T-cell (primary cell): ENCODE measurements around the gene ZBTB8A. TPM values are rescaled to one million over a fixed set of nuclear protein-coding genes. Genes with fewer than 3 reads are reported as not detected.
"Not testable (repeated sequence)": the region's sequence is repeated elsewhere in the genome, so short reads cannot be mapped to it uniquely, and the experiment has no call there.

Experiments used
- ATAC-seq, 4 experiments: fragments of 200-7000 bp in 3 of 4; fragments of 150-1000 bp in 1 of 4; cut with Tn5 transposase; replicated peaks in 1 of 4; 1 replicate in 3 of 4; 2 replicates in 1 of 4; pipeline ENCODE4 v1.10.0; 2021; ENCODE audit warnings: moderate library complexity in 3 of 4, mild to moderate bottlenecking in 2 of 4, moderate number of reproducible peaks in 1 of 4
- CTCF ChIA-PET, 2 donors: fragments of 300-600 bp; sonication (Branson Sonifier 250); formaldehyde crosslinking; loops; one replicate each; lab custom pipeline; 2022; ENCODE audit warnings: antibody characterized with exemption in 2 of 2; lab: Charles Lee
- POLR2A ChIA-PET, 2 donors: fragments of 300-600 bp; sonication (Branson Sonifier 250); formaldehyde crosslinking; loops; one replicate each; lab custom pipeline; 2022; ENCODE audit warnings: antibody characterized with exemption in 2 of 2; lab: Charles Lee
- DNase-seq, 35 experiments: peaks; one replicate each; pipeline versions ENCODE4 v3.0.0 to v3.0.0-alpha.2; 2013 to 2023
- H3K27ac ChIP-seq: one replicate; pipeline ENCODE4 v1.5.1; 2013; ENCODE audit warnings: low read length
- H3K27me3 ChIP-seq, 2 experiments: replicated peaks in 1 of 2; 1 replicate in 1 of 2; 2 replicates in 1 of 2; pipeline versions ENCODE4 v1.6.1 to v1.7.0; 2013; ENCODE audit warnings: low read length in 1 of 2, mixed read lengths in 1 of 2; ENCODE audit not compliant: control insufficient read depth in 2 of 2, insufficient read depth in 2 of 2; ENCODE audit errors: extremely low read depth in 1 of 2
- H3K36me3 ChIP-seq, 2 donors: 1 replicate in 1 of 2; 2 replicates in 1 of 2; pipeline versions ENCODE4 v1.6.1 to v1.7.0; 2013; ENCODE audit warnings: low read length in 1 of 2; ENCODE audit not compliant: control insufficient read depth in 2 of 2, insufficient read depth in 1 of 2; ENCODE audit errors: extremely low read depth in 1 of 2
- H3K4me1 ChIP-seq, 2 experiments: 1 replicate in 1 of 2; 2 replicates in 1 of 2; pipeline versions ENCODE4 v1.6.1 to v1.7.0; 2013; ENCODE audit warnings: low read length in 2 of 2, mixed read lengths in 1 of 2; ENCODE audit not compliant: insufficient read depth in 2 of 2, control insufficient read depth in 1 of 2; ENCODE audit errors: extremely low read depth in 1 of 2
- H3K4me3 ChIP-seq, 2 donors: 1 replicate in 1 of 2; 2 replicates in 1 of 2; pipeline versions ENCODE4 v1.5.1 to v1.7.0; 2013; ENCODE audit warnings: mild to moderate bottlenecking in 2 of 2, low read length in 1 of 2, moderate library complexity in 1 of 2; ENCODE audit not compliant: control insufficient read depth in 1 of 2; ENCODE audit errors: extremely low read depth in 1 of 2
- H3K9me3 ChIP-seq: 2 replicates; pipeline ENCODE4 v1.7.0; 2013
- H3K27ac Mint-ChIP-seq, 2 donors: one replicate each; pipeline ENCODE4 v1.8.0; 2020 to 2021; ENCODE audit warnings: mild to moderate bottlenecking in 2 of 2, mixed read lengths in 2 of 2
- H3K27me3 Mint-ChIP-seq, 2 donors: one replicate each; pipeline ENCODE4 v1.8.0; 2021 to 2022; ENCODE audit warnings: mixed read lengths in 2 of 2
- H3K36me3 Mint-ChIP-seq: one replicate; pipeline ENCODE4 v1.8.0; 2021; ENCODE audit warnings: mixed read lengths
- H3K4me1 Mint-ChIP-seq, 3 donors: one replicate each; pipeline ENCODE4 v1.8.0; 2020 to 2022; ENCODE audit warnings: mixed read lengths in 3 of 3, mild to moderate bottlenecking in 1 of 3
- H3K4me3 Mint-ChIP-seq, 3 donors: one replicate each; pipeline ENCODE4 v1.8.0; 2020 to 2022; ENCODE audit warnings: mild to moderate bottlenecking in 3 of 3, mixed read lengths in 3 of 3, moderate library complexity in 3 of 3
- H3K9me3 Mint-ChIP-seq, 3 donors: one replicate each; pipeline ENCODE4 v1.8.0; 2020 to 2022; ENCODE audit warnings: mixed read lengths in 3 of 3
- WGBS: methylation state at CpG from one replicate; pipeline ENCODE4 v1.1.5; 2013; ENCODE audit warnings: missing lambda C conversion rate; ENCODE audit not compliant: insufficient coverage; 5-methylcytosine and 5-hydroxymethylcytosine counted together
- total RNA-seq, 35 experiments: library from RNA in 6 of 35; stranded (reverse) in 6 of 35; fragments of 120-200 nt in 1 of 35; gene quantifications; one replicate each; pipeline versions ENCODE4 v1.2.1 to v1.2.4 and lab custom pipeline; 2013 to 2026

The ZBTB8A gene
- total RNA-seq, 5 donors from 2014 or later (not counting 1 experiment from before 2014, with no cell fraction given): 0.05 to 0.13 (median 0.11) TPM; not detected in 1

DNA sequence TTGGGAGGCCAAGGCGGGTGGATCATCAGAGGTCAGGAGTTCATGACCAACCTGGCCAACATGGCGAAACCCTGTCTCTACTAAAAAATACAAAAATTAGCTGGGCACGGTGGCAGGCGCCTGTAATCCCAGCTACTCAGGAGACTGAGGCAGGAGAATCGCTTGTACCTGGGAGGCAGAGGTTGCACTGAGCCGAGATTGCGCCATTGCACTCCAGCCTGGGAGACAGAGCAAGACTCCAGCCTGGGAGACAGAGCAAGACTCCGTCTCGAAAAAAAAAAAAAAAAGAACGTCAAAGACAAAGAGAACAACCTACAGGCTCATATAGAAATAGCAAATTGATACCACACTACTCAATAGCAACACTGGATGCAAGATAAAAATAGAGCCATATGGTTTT, 10.7 kb upstream of the ZBTB8A start:
- H3K4me1 Mint-ChIP-seq, H3K4me1 ChIP-seq, H3K27ac Mint-ChIP-seq, DNase-seq, H3K9me3 Mint-ChIP-seq, H3K9me3 ChIP-seq, H3K27ac ChIP-seq, POLR2A ChIA-PET, H3K36me3 Mint-ChIP-seq, ATAC-seq, H3K36me3 ChIP-seq, H3K4me3 ChIP-seq, H3K27me3 Mint-ChIP-seq, H3K4me3 Mint-ChIP-seq, CTCF ChIA-PET: not testable (repeated sequence)
- H3K27me3 ChIP-seq: peaks cover 0 to 12% of the 10 kb centered on the region in 2 experiments
- 92% methylated on average over 7 of the region's 10 CpGs for WGBS

DNA sequence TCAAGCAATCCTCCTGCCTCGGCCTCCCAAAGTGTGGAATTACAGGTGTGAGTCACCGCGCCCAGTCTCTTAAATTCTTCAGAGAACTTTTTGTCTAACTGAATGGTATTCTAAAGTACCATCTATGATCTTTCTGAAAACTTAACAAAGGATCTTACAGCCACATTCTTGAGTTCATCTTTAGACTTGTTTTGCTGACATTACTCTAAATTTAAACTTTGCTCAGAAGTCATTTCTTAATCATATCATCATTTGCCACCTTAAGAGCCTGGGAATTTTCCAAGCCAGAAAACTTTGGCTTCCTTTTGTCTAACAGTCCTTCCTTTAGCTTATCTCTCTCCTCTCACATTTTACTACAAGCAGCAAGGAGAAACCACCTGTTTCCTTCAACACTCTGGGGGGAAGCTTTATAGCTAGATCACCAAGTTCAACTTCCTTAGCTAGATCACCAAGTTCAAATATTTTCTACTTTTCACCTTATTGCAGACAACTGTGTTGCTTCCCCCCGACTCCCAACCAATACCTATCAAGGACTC, 5.4 kb upstream of the ZBTB8A start:
- Histone ChIP-seq H3K4me3 (no peak overlapping the region), H3K27ac (no peak overlapping the region), H3K27me3 (peaks cover 0 to 20% of the 10 kb centered on the region in 2 experiments), H3K9me3 (no peaks in the 10 kb centered on the region), H3K4me1 (no peaks in the 10 kb centered on the region), H3K36me3 (no peaks in the 10 kb centered on the region)
- H3K4me3 Mint-ChIP-seq: no peak overlapping the region
- no peak for ATAC-seq
- no peak for DNase-seq
- H3K27me3 Mint-ChIP-seq: peaks cover 21 to 28% of the 10 kb centered on the region in 2 donors
- no peak overlapping the region for H3K27ac Mint-ChIP-seq
- ChIA-PET POLR2A (no interaction called here), CTCF (interaction anchor here (0.6 to 0.9 kb wide), 2 partner anchors 22 to 58 kb away, joined by 3 to 4 read pairs; no protein-coding TSS in a partner anchor)
- no peaks in the 10 kb centered on the region for H3K36me3 Mint-ChIP-seq
- H3K9me3 Mint-ChIP-seq: no peaks in the 10 kb centered on the region
- peaks cover 0 to under 1% (median under 1%) of the 10 kb centered on the region in 3 donors for H3K4me1 Mint-ChIP-seq
- WGBS: no CpG with 5 or more reads among the region's 4 CpGs

DNA sequence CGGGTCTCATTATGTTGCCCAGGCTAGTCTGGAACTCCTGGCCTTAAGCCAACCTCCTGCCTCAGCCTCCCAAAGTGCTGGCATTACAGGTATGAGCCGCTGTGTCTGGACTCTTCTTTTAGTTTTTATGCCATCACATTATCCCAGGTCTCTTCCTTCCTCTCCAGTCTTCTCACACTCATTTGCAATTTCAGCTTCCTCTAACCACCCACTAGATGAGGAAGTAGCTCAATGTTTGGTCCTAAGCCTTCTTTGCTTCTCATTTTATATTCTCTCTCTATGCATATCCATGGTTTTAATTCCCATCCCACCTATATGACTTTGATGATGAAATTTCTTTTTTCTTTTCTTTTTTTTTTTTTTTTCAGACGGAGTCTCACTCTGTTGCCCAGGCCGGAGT, 3.1 kb upstream of the ZBTB8A start:
- ATAC-seq: no peak
- no peaks in the 10 kb centered on the region for H3K36me3 Mint-ChIP-seq
- peaks cover 6 to 10% (median 8%) of the 10 kb centered on the region in 3 donors for H3K4me1 Mint-ChIP-seq
- H3K9me3 Mint-ChIP-seq: no peaks in the 10 kb centered on the region
- no peak overlapping the region for H3K27ac Mint-ChIP-seq
- Histone ChIP-seq H3K27me3 (peaks cover 2 to 35% of the 10 kb centered on the region in 2 experiments), H3K4me1 (peaks cover 0 to 11% of the 10 kb centered on the region in 2 experiments), H3K4me3 (no peak overlapping the region), H3K36me3 (no peaks in the 10 kb centered on the region), H3K27ac (no peak overlapping the region), H3K9me3 (no peaks in the 10 kb centered on the region)
- whole genome bisulfite sequencing: no CpG with 5 or more reads among the region's 4 CpGs
- ChIA-PET CTCF (no interaction called here), POLR2A (no interaction called here)
- peaks cover 37 to 44% of the 10 kb centered on the region in 2 donors for H3K27me3 Mint-ChIP-seq
- DNase-seq: no peak
- no peak overlapping the region for H3K4me3 Mint-ChIP-seq

DNA sequence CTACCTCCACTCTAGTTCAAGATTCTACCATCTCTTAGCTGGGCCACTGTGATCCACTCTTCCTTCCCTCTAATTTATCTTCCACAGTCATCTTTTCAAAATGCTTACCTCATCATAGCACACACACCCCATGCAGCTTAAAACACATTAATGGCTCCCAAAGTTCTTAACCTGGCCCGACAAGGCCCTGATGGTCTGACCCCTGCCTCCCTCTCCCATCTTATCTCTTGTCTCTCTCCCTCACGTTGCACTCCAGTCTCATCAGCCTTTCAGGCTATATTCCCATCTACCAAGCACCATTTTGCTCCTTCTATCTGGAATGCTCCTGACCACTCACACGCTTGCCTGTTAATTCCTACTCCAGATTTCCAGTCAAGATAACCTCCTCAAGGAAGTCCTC, 2.5 kb upstream of the ZBTB8A start:
- ChIA-PET CTCF (interaction anchor here in 1 of 2 donors (0.7 kb wide), 1 partner anchor 86 kb away, joined by 8 read pairs; no protein-coding TSS in a partner anchor), POLR2A (no interaction called here)
- WGBS: 63% methylated on average over 3 of the region's 3 CpGs
- H3K27me3 ChIP-seq: peaks cover 5 to 39% of the 10 kb centered on the region in 2 experiments
- no peak for ATAC-seq
- H3K4me1 ChIP-seq: peaks cover 0 to 11% of the 10 kb centered on the region in 2 experiments
- H3K36me3 ChIP-seq: no peaks in the 10 kb centered on the region
- no peak overlapping the region for H3K4me3 Mint-ChIP-seq
- DNase-seq: no peak
- no peaks in the 10 kb centered on the region for H3K9me3 ChIP-seq
- no peaks in the 10 kb centered on the region for H3K9me3 Mint-ChIP-seq
- H3K27me3 Mint-ChIP-seq: peaks cover 43 to 50% of the 10 kb centered on the region in 2 donors
- no peak overlapping the region for H3K27ac Mint-ChIP-seq
- no peaks in the 10 kb centered on the region for H3K36me3 Mint-ChIP-seq
- no peak overlapping the region for H3K4me3 ChIP-seq
- no peak overlapping the region for H3K27ac ChIP-seq
- peaks cover 6 to 10% (median 8%) of the 10 kb centered on the region in 3 donors for H3K4me1 Mint-ChIP-seq

DNA sequence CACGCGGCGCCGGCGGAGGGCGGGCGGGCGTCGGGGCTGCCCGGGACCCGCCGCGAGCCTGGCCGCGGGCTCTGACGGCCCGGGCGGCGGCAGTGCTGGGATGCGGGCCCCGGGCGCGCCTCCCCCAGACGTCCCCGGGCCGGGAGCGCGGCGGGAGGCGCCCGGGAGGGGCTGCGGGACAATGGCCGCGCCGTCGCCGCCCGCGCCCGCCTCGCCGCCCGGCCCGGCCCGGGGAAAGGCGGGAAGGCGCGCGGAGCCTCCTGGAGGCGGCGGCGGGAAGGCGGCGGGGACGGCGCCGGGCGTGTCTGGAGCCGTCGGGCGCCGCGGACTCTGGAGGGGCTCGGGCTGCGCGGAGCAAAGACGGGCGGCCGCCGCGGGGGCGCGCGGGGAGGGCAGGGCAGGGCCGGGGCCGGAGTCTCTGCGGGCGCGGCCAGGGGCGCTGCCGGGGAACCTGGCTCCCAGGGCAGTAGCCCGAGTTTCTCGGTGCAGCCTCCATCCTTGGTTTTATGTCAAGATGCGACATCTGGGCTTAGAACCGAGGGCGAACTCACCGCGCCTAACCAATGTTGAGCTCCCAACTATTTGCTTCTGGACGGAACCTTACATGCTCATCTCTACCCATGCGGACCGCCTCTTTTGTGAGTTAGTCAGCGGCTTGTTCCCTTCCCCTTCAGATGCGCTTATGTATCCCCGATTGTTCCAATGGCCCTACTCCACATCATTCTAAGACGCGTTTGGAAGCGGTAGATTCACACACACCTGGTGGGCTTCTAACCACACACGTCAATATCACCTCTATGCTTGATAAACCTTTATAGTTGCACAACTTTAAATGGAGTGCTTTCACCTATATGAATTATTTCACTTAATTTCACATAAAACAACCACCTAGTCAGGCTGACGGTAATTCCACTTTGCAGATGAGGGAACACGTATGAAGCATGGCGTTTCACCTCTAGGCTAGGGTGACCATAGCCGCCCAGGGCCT, 651 bp downstream of the ZBTB8A start:
- H3K27ac Mint-ChIP-seq: peak overlapping the region in 1 of 2 donors; percentile 51
- DNase-seq: peak in 2 of 35 experiments; percentile 4 to 15
- Histone ChIP-seq H3K4me3 (peak overlapping the region; percentile 17 to 68), H3K27me3 (peaks cover 5 to 40% of the 10 kb centered on the region in 2 experiments), H3K27ac (no peak overlapping the region), H3K36me3 (no peaks in the 10 kb centered on the region), H3K4me1 (peaks cover 0 to 11% of the 10 kb centered on the region in 2 experiments), H3K9me3 (no peaks in the 10 kb centered on the region)
- H3K27me3 Mint-ChIP-seq: peaks cover 49 to 65% of the 10 kb centered on the region in 2 donors
- ChIA-PET CTCF (no interaction called here), POLR2A (no interaction called here)
- peak in 3 of 4 experiments; percentile 36 to 53 (median 52) for ATAC-seq
- H3K36me3 Mint-ChIP-seq: no peaks in the 10 kb centered on the region
- H3K4me3 Mint-ChIP-seq: peak overlapping the region; percentile 78 to 86 (median 85)
- WGBS: 2% methylated on average over 83 of the region's 102 CpGs
- H3K9me3 Mint-ChIP-seq: no peaks in the 10 kb centered on the region
- peaks cover 6 to 10% (median 8%) of the 10 kb centered on the region in 3 donors for H3K4me1 Mint-ChIP-seq

DNA sequence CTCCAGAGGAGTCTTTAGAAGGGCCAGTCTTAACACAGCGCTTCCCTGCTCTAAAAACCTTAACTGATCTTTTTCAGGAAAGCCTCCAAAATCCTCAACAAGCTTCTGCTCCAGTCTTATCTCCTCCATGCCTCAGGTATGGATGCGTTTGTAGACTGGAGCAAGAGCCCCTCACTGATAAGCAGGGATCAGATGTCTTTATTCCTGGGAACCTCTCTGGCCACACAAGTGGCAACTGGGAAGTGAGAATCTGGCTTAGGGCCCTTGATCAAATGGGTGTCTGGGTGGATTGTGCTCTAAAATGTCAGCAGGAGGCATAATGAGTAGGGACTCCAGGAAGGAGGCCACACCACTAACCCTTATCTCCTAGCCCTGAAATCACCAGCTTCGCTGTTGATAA, 1.4 kb downstream of the ZBTB8A start:
- Histone ChIP-seq H3K27ac (no peak overlapping the region), H3K4me1 (peaks cover 0 to 11% of the 10 kb centered on the region in 2 experiments), H3K36me3 (no peaks in the 10 kb centered on the region), H3K9me3 (no peaks in the 10 kb centered on the region), H3K4me3 (no peak overlapping the region), H3K27me3 (peaks cover 5 to 40% of the 10 kb centered on the region in 2 experiments)
- Mint-ChIP-seq H3K4me1 (peaks cover 6 to 10% (median 8%) of the 10 kb centered on the region in 3 donors), H3K27me3 (peaks cover 49 to 61% of the 10 kb centered on the region in 2 donors), H3K27ac (peak overlapping the region in 1 of 2 donors; percentile 51), H3K36me3 (no peaks in the 10 kb centered on the region), H3K4me3 (peak overlapping the region; percentile 78 to 86 (median 85)), H3K9me3 (no peaks in the 10 kb centered on the region)
- ChIA-PET POLR2A (no interaction called here), CTCF (no interaction called here)
- no CpG with 5 or more reads among the region's 3 CpGs for WGBS
- DNase-seq (no peak), ATAC-seq (no peak)
